D721Med (cell line): Measurements from ENCODE around the gene MYO7B.
"Not testable (repeated sequence)": the region's sequence is repeated elsewhere in the genome, so short reads cannot be mapped to it uniquely, and the experiment has no call there.

Source experiments
- DNase-seq: peaks from one replicate; pipeline ENCODE4 v3.0.0; 2011; ENCODE audit warnings: low spot score; ENCODE audit not compliant: insufficient read length
- FAIRE-seq: peaks from 2 replicates; lab custom pipeline; 2011; peaks lifted over from hg19 to GRCh38; lab: Jason Lieb, UNC
- CTCF ChIP-seq: IDR thresholded peaks from 2 replicates; pipeline ENCODE4 v1.5.1; 2012; ENCODE audit warnings: mild to moderate bottlenecking, control low read depth; ENCODE audit not compliant: insufficient read depth; ENCODE audit errors: missing control alignments

The MYO7B gene

GRCh38 chr2:127567351-127567854 is 31.9 kb downstream of the MYO7B start:
- no peak for FAIRE-seq
- DNase-seq = no peak
- no peak for TF ChIP-seq CTCF

- no peak for TF ChIP-seq CTCF
- FAIRE-seq (no peak), DNase-seq (no peak)
Observed at GRCh38 chr2:127568128-127568527, 32.6 kb downstream of the MYO7B start.

GRCh38 chr2:127569666-127570065 is 34.2 kb downstream of the MYO7B start:
- FAIRE-seq (no peak), DNase-seq (no peak)
- TF ChIP-seq CTCF = no peak

- TF ChIP-seq CTCF = no peak
- no peak for DNase-seq
- no peak for FAIRE-seq
Observed at GRCh38 chr2:127570282-127571250, 35.1 kb downstream of the MYO7B start.

DNA sequence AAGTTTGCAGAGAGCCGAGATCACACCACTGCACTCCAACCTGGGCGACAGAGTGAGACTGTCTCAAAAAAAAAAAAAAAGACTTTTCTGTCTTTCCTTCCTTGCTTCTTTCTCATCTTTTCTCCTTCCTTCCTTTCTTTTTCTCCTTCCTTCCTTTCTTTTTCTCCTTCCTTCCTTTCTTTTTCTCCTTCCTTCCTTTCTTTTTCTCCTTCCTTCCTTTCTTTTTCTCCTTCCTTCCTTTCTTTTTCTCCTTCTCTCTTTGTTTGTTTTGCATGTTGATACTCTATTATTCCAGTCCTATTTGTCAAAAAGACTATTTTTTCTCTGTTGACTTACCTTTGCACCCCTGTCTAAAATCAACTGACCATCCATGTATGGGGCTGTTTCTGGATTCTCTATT is 36.9 kb downstream of the MYO7B start:
- not testable (repeated sequence) for DNase-seq, FAIRE-seq

DNA sequence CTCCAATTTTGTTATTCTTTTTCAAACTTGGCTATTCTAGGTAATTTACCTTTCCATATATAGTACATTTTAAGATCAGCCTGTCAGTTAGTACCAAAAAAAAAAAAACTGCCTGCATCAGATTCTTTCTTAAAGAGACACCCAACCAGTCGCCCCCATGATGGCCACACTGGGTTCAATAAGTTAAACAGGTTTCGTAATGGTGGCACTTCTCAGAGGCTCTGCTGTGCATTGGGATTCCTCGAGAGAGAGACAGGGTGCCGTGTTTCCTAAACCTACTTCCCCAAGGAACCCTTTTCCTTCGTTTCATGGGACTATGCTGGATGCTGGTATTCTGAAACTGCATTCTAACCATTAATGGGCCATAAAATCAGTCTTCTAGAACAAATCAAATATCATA is 37.4 kb downstream of the MYO7B start:
- DNase-seq (no peak), FAIRE-seq (no peak)
- TF ChIP-seq CTCF = no peak

- TF ChIP-seq CTCF = no peak
- no peak for DNase-seq
- FAIRE-seq = no peak
Observed at GRCh38 chr2:127573298-127573697, 37.8 kb downstream of the MYO7B start.
